ENCODE results near the gene PLCD3. TPM values are rescaled to one million over a fixed set of nuclear protein-coding genes. Genes with fewer than 3 reads are reported as not detected.
A peak's percentile ranks its signal among the peaks of the same experiment; 100 is the strongest.

PLCD3 gene
- total and polyA plus RNA-seq, 10 of the 15 experiments (the other 5 are each of a cell fraction or from before 2014, with no cell fraction given): 0.02 to 1.6 (median 0.44) TPM

GRCh38 chr17:45146890-45147580, 14.7 kb upstream of the PLCD3 start:
- H3K9ac ChIP-seq (ENCODE audit: control insufficient read depth, insufficient read depth, low read length): peak overlapping the region; percentile 98
- ChIA-PET CTCF (interaction anchor here (1.1 to 11.0 kb wide), 6 partner anchors 12 to 72 kb away, joined by 5 to 280 read pairs (median 116); partner anchors contain the start of genes ACBD4 and HEXIM2), RAD21 (ENCODE audit: unreplicated experiment) (interaction anchor here (1.0 to 6.7 kb wide), 4 partner anchors 11 to 371 kb away, joined by 3 to 121 read pairs (median 52); partner anchors contain the start of genes ACBD4 and HEXIM2), POLR2A (interaction anchor here (1.0 to 7.1 kb wide), 4 partner anchors 9 to 78 kb away, joined by 3 to 239 read pairs (median 44); partner anchors contain the start of genes ACBD4 and HEXIM2), SMC1A (ENCODE audit: uncharacterized antibody, unreplicated experiment) (interaction anchor here (1.3 to 6.7 kb wide), 3 partner anchors 11 to 14 kb away, joined by 4 to 114 read pairs (median 81); partner anchors contain the start of genes ACBD4 and HEXIM2)
- H3K36me3 ChIP-seq (ENCODE audit: control insufficient read depth in 2 of 2, insufficient read depth in 2 of 2, low read length in 1 of 2): no peaks in the 10 kb centered on the region
- 4% methylated on average over 24 of the region's 29 CpGs for WGBS (ENCODE audit: insufficient coverage, insufficient replicate concordance, low lambda C conversion rate, missing lambda C conversion rate)
- BruUV-seq (replicated peaks): TSS peak; percentile 65
- H3K9me3 ChIP-seq (replicated peaks; ENCODE audit: control insufficient read depth, insufficient read depth, low read length): no peaks in the 10 kb centered on the region
- peaks cover 23% of the 10 kb centered on the region for H3K4me1 ChIP-seq (ENCODE audit: control insufficient read depth, insufficient read depth, low read length)
- peaks cover 45% of the 10 kb centered on the region for H3K79me2 ChIP-seq (ENCODE audit: control insufficient read depth, insufficient read depth, low read length)
- peak overlapping the region; percentile 100 for H3K27ac ChIP-seq (ENCODE audit: control insufficient read depth, insufficient read depth)
- intact Hi-C loops (cut with micrococcal nuclease; ENCODE audit: unreplicated experiment) (loop anchor here (5.0 kb wide), 1 partner anchor 155 kb away; no protein-coding TSS in a partner anchor), in situ Hi-C loops (cut with MboI) (no loop called here)
- no peaks in the 10 kb centered on the region for H3K27me3 ChIP-seq (replicated peaks in 1 of 2; ENCODE audit: control insufficient read depth in 2 of 2, insufficient read depth in 2 of 2, low read length in 1 of 2)
- DNase-seq (ENCODE audit: low read depth, low spot score) (no peak), FAIRE-seq (no peak), ATAC-seq (peak; percentile 20)
- H3K4me3 ChIP-seq: peak overlapping the region; percentile 85
- no peaks in the 10 kb centered on the region; the same call in 1 of the 2 replicates for H4K20me1 ChIP-seq (ENCODE audit: control insufficient read depth, insufficient read depth)
- H3K4me2 ChIP-seq (ENCODE audit: control insufficient read depth, insufficient read depth): peak overlapping the region; percentile 96
- peak overlapping the region; percentile 90 for H2AFZ ChIP-seq (ENCODE audit: control insufficient read depth, low read depth, low read length)
- no peak for TF ChIP-seq RBBP5 (conservative IDR thresholded peaks at IDR 0.05)
- TF ChIP-seq HDAC6 (IDR thresholded peaks at IDR 0.05; ENCODE audit: unreplicated experiment): no peak
- no peak for TF ChIP-seq MTA2 (IDR thresholded peaks at IDR 0.05; ENCODE audit: low read depth)
- TF ChIP-seq SREBF1 (IDR thresholded peaks at IDR 0.05; ENCODE audit: low read length): no peak
- no peak for TF ChIP-seq ETV6 (conservative IDR thresholded peaks at IDR 0.05 in 1 of 2, IDR thresholded peaks at IDR 0.05 in 1 of 2; ENCODE audit: borderline replicate concordance in 1 of 2, low read depth in 1 of 2)
- TF ChIP-seq, protein P1, sequence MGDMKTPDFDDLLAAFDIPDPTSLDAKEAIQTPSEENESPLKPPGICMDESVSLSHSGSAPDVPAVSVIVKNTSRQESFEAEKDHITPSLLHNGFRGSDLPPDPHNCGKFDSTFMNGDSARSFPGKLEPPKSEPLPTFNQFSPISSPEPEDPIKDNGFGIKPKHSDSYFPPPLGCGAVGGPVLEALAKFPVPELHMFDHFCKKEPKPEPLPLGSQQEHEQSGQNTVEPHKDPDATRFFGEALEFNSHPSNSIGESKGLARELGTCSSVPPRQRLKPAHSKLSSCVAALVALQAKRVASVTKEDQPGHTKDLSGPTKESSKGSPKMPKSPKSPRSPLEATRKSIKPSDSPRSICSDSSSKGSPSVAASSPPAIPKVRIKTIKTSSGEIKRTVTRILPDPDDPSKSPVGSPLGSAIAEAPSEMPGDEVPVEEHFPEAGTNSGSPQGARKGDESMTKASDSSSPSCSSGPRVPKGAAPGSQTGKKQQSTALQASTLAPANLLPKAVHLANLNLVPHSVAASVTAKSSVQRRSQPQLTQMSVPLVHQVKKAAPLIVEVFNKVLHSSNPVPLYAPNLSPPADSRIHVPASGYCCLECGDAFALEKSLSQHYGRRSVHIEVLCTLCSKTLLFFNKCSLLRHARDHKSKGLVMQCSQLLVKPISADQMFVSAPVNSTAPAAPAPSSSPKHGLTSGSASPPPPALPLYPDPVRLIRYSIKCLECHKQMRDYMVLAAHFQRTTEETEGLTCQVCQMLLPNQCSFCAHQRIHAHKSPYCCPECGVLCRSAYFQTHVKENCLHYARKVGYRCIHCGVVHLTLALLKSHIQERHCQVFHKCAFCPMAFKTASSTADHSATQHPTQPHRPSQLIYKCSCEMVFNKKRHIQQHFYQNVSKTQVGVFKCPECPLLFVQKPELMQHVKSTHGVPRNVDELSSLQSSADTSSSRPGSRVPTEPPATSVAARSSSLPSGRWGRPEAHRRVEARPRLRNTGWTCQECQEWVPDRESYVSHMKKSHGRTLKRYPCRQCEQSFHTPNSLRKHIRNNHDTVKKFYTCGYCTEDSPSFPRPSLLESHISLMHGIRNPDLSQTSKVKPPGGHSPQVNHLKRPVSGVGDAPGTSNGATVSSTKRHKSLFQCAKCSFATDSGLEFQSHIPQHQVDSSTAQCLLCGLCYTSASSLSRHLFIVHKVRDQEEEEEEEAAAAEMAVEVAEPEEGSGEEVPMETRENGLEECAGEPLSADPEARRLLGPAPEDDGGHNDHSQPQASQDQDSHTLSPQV (IDR thresholded peaks at IDR 0.05): peak; percentile 11; the same call in 1 of the 2 replicates
- no peak for TF ChIP-seq RELB (IDR thresholded peaks at IDR 0.05; ENCODE audit: low read depth)
- TF ChIP-seq SIN3A (IDR thresholded peaks at IDR 0.05; ENCODE audit: low read depth, low read length): no peak
- no peak for TF ChIP-seq ZZZ3 (IDR thresholded peaks at IDR 0.05; ENCODE audit: control insufficient read depth, insufficient read length, low read depth)
- TF ChIP-seq FOS (IDR thresholded peaks at IDR 0.05; ENCODE audit: borderline replicate concordance, extremely low read depth, insufficient read length): no peak
- no peak for TF ChIP-seq NFYB (IDR thresholded peaks at IDR 0.05; ENCODE audit: insufficient read depth, low read depth, low read length)
- TF ChIP-seq DPF2 (IDR thresholded peaks at IDR 0.05): 0 out of 2 replicates have a peak, but pooled peaks have one; percentile 10
- no peak for TF ChIP-seq BMI1 (IDR thresholded peaks at IDR 0.05; ENCODE audit: borderline replicate concordance)
- TF ChIP-seq ZNF24 (IDR thresholded peaks at IDR 0.05): no peak
- TF ChIP-seq SUPT20H (IDR thresholded peaks at IDR 0.05; ENCODE audit: borderline replicate concordance, control insufficient read depth, low read depth, low read length): no peak
- peak; percentile 93 for TF ChIP-seq YY1 (IDR thresholded peaks at IDR 0.05; ENCODE audit: low read depth, low read length)
- TF ChIP-seq SMARCA5 (IDR thresholded peaks at IDR 0.05): no peak
- peak; percentile 73 for TF ChIP-seq MTA3 (IDR thresholded peaks at IDR 0.05; ENCODE audit: borderline replicate concordance, low read length)
- TF ChIP-seq SMAD1 (IDR thresholded peaks at IDR 0.05; ENCODE audit: low read depth, partially characterized antibody): no peak
